Embryonic facial prominence (tissue), 1 donor: ENCODE measurements around the gene ERICH2.

ENCODE experiments used
- DNase-seq: peaks from one replicate; pipeline ENCODE4 v3.0.0-alpha.2; 2016; ENCODE audit errors: extremely low spot score

ERICH2 gene

GRCh38 chr2:170842785-170843184, 72.6 kb downstream of the ERICH2 start:
- no peak for DNase-seq

- DNase-seq: no peak
Observed at GRCh38 chr2:170843656-170844055, 73.5 kb downstream of the ERICH2 start.

- no peak for DNase-seq
Observed at GRCh38 chr2:170845343-170845742, 75.2 kb downstream of the ERICH2 start.

- no peak for DNase-seq
Observed at GRCh38 chr2:170846314-170846713, 76.1 kb downstream of the ERICH2 start.

GRCh38 chr2:170847716-170848115, 77.5 kb downstream of the ERICH2 start:
- no peak for DNase-seq
